WTC11 (cell line): Measurements from ENCODE around the gene EIF4G1. TPM values are rescaled to one million over a fixed set of nuclear protein-coding genes. Genes with fewer than 3 reads are reported as not detected.

ENCODE experiments used
- ATAC-seq: fragments of 200-7000 bp; cut with Tn5 transposase; 2 replicates; pipeline ENCODE4 v1.10.0; 2021; ENCODE audit warnings: mild to moderate bottlenecking, moderate library complexity
- CTCF ChIA-PET: fragments of 300-600 bp; sonication (Branson Sonifier 250); formaldehyde crosslinking; loops from one replicate; lab custom pipeline; 2021; ENCODE audit warnings: antibody characterized with exemption; lab: Charles Lee
- POLR2A ChIA-PET: fragments of 350-600 bp; sonication (Branson Sonifier 250); formaldehyde crosslinking; loops from one replicate; lab custom pipeline; 2021; ENCODE audit warnings: antibody characterized with exemption; lab: Charles Lee
- DNase-seq: peaks from one replicate; pipeline ENCODE4 v3.0.0; 2021; ENCODE audit warnings: low spot score
- H3K27ac Mint-ChIP-seq: 2 replicates; pipeline ENCODE4 v1.8.0; 2021; ENCODE audit warnings: mixed read lengths
- H3K27me3 Mint-ChIP-seq: 2 replicates; pipeline ENCODE4 v1.8.0; 2021; ENCODE audit warnings: low read depth, mild to moderate bottlenecking, moderate library complexity, mixed read lengths
- H3K36me3 Mint-ChIP-seq: 2 replicates; pipeline ENCODE4 v1.8.0; 2021; ENCODE audit warnings: mixed read lengths
- H3K4me1 Mint-ChIP-seq: 2 replicates; pipeline ENCODE4 v1.8.0; 2022; ENCODE audit warnings: mixed read lengths
- H3K4me3 Mint-ChIP-seq: 2 replicates; pipeline ENCODE4 v1.8.0; 2021; ENCODE audit warnings: mild to moderate bottlenecking, moderate library complexity, mixed read lengths
- H3K9me3 Mint-ChIP-seq: 2 replicates; pipeline ENCODE4 v1.8.0; 2021; ENCODE audit warnings: mixed read lengths
- ATF6 ChIP-seq: sonication (generic); formaldehyde crosslinking; IDR thresholded peaks from 2 replicates; pipeline ENCODE4 v1.8.1; 2023; ENCODE audit warnings: mild to moderate bottlenecking, missing genetic modification reagents
- CBFB ChIP-seq: sonication (generic); formaldehyde crosslinking; IDR thresholded peaks from 2 replicates; pipeline ENCODE4 v1.8.1; 2022; ENCODE audit warnings: mild to moderate bottlenecking, low read depth, missing genetic modification reagents
- CTCF ChIP-seq: fragments of 200-600 bp; IDR thresholded peaks from 2 replicates; pipeline ENCODE4 v1.8.0; 2022; ENCODE audit warnings: antibody characterized with exemption
- E2F1 ChIP-seq: sonication (generic); formaldehyde crosslinking; IDR thresholded peaks from 2 replicates; pipeline ENCODE4 v1.8.0; 2022; ENCODE audit warnings: mild to moderate bottlenecking, missing genetic modification reagents
- ESRRA ChIP-seq: sonication (generic); formaldehyde crosslinking; IDR thresholded peaks from 2 replicates; pipeline ENCODE4 v1.8.1; 2022; ENCODE audit warnings: mild to moderate bottlenecking, missing genetic modification reagents, borderline replicate concordance
- ETV6 ChIP-seq: sonication (generic); formaldehyde crosslinking; IDR thresholded peaks from 2 replicates; pipeline ENCODE4 v1.8.1; 2022; ENCODE audit warnings: mild to moderate bottlenecking, missing genetic modification reagents
- FOXK1 ChIP-seq: sonication (generic); formaldehyde crosslinking; IDR thresholded peaks from 2 replicates; pipeline ENCODE4 v1.8.0; 2022; ENCODE audit warnings: mild to moderate bottlenecking, moderate library complexity, missing genetic modification reagents
- GTF2I ChIP-seq: fragments of 250-450 bp; sonication (Bioruptor Pico); conservative IDR thresholded peaks from 2 replicates; pipeline ENCODE4 v1.4.0; 2021; ENCODE audit warnings: mild to moderate bottlenecking
- IRF1 ChIP-seq: sonication (generic); formaldehyde crosslinking; IDR thresholded peaks from 2 replicates; pipeline ENCODE4 v1.8.0; 2023; ENCODE audit warnings: missing genetic modification reagents
- JUN ChIP-seq: sonication (generic); formaldehyde crosslinking; IDR thresholded peaks from 2 replicates; pipeline ENCODE4 v1.8.0; 2023; ENCODE audit warnings: mild to moderate bottlenecking, missing genetic modification reagents
- KAT7 ChIP-seq: sonication (generic); formaldehyde crosslinking; IDR thresholded peaks from 2 replicates; pipeline ENCODE4 v1.8.1; 2023; ENCODE audit warnings: missing genetic modification reagents, mild to moderate bottlenecking, borderline replicate concordance
- MLX ChIP-seq: sonication (generic); formaldehyde crosslinking; IDR thresholded peaks from 2 replicates; pipeline ENCODE4 v1.8.1; 2023; ENCODE audit warnings: mild to moderate bottlenecking, missing genetic modification reagents, moderate library complexity
- NFYB ChIP-seq: sonication (generic); formaldehyde crosslinking; conservative IDR thresholded peaks from 2 replicates; pipeline ENCODE4 v1.8.0; 2022; ENCODE audit warnings: low read depth, missing genetic modification reagents
- PREB ChIP-seq: sonication (generic); formaldehyde crosslinking; IDR thresholded peaks from 2 replicates; pipeline ENCODE4 v1.8.1; 2022; ENCODE audit warnings: mild to moderate bottlenecking, missing genetic modification reagents, moderate library complexity, borderline replicate concordance
- PRRX2 ChIP-seq: fragments of 250-450 bp; sonication (Bioruptor Pico); IDR thresholded peaks from 2 replicates; pipeline ENCODE4 v1.8.0; 2021; ENCODE audit warnings: mild to moderate bottlenecking
- RELA ChIP-seq: sonication (generic); formaldehyde crosslinking; IDR thresholded peaks from 2 replicates; pipeline ENCODE4 v1.8.1; 2022; ENCODE audit warnings: missing genetic modification reagents, mild to moderate bottlenecking, borderline replicate concordance
- SMAD3 ChIP-seq: sonication (generic); formaldehyde crosslinking; IDR thresholded peaks from 2 replicates; pipeline ENCODE4 v1.8.0; 2022; ENCODE audit warnings: missing genetic modification reagents, mild to moderate bottlenecking, borderline replicate concordance
- TCF7 ChIP-seq: sonication (generic); formaldehyde crosslinking; IDR thresholded peaks from 2 replicates; pipeline ENCODE4 v1.8.0; 2022; ENCODE audit warnings: mild to moderate bottlenecking, low read depth, missing genetic modification reagents, moderate library complexity
- USF1 ChIP-seq: sonication (generic); formaldehyde crosslinking; IDR thresholded peaks from 2 replicates; pipeline ENCODE4 v1.8.0; 2022; ENCODE audit warnings: mild to moderate bottlenecking, missing genetic modification reagents
- ZNF219 ChIP-seq: sonication (generic); formaldehyde crosslinking; IDR thresholded peaks from 2 replicates; pipeline ENCODE4 v1.8.0; 2023; ENCODE audit warnings: missing genetic modification reagents, mild to moderate bottlenecking, borderline replicate concordance
- ZNF232 ChIP-seq: sonication (generic); formaldehyde crosslinking; IDR thresholded peaks from 2 replicates; pipeline ENCODE4 v1.8.0; 2022; ENCODE audit warnings: mild to moderate bottlenecking, missing genetic modification reagents
- ZNF423 ChIP-seq: fragments of 250-450 bp; sonication (Bioruptor Pico); IDR thresholded peaks from 2 replicates; pipeline ENCODE4 v2.1.2; 2022; ENCODE audit warnings: mild to moderate bottlenecking, moderate library complexity
- total RNA-seq: library from RNA; stranded (reverse); gene quantifications from 3 replicates; pipeline ENCODE4 v1.2.3, GENCODE V29; 2021

Gene EIF4G1
- total RNA-seq, 1 experiment from 2014 or later, result 557 TPM

- CTCF ChIA-PET, result interaction anchor here (1.1 to 1.6 kb wide), 3 partner anchors 23 to 173 kb away, joined by 3 to 5 read pairs (median 5); no protein-coding TSS in a partner anchor
- no peak overlapping the region for H3K27ac Mint-ChIP-seq
- H3K9me3 Mint-ChIP-seq, result no peaks in the 10 kb centered on the region
- POLR2A ChIA-PET, result interaction anchor here (0.9 kb wide), 1 partner anchor 173 kb away, joined by 4 read pairs; no protein-coding TSS in a partner anchor
- H3K4me3 Mint-ChIP-seq, result no peak overlapping the region
- H3K36me3 Mint-ChIP-seq, result peaks cover 50% of the 10 kb centered on the region
- peaks cover 45% of the 10 kb centered on the region for H3K4me1 Mint-ChIP-seq
- TF ChIP-seq IRF1 (CRISPR knock-in tag), result no peak
- no peak for TF ChIP-seq RELA (CRISPR knock-in tag)
- no peak for TF ChIP-seq MLX (CRISPR knock-in tag)
- TF ChIP-seq GTF2I (CRISPR knock-in tag), result no peak
- TF ChIP-seq PRRX2 (CRISPR knock-in tag), result no peak
- no peak for TF ChIP-seq FOXK1 (CRISPR knock-in tag)
- no peak for TF ChIP-seq JUN (CRISPR knock-in tag)
- TF ChIP-seq E2F1, result no peak
- TF ChIP-seq USF1, result no peak
- no peak for TF ChIP-seq TCF7 (CRISPR knock-in tag)
- no peak for TF ChIP-seq ZNF232
- no peak for TF ChIP-seq PREB (CRISPR knock-in tag)
- TF ChIP-seq NFYB, result no peak
- TF ChIP-seq ZNF219 (CRISPR knock-in tag), result no peak
- TF ChIP-seq KAT7 (CRISPR knock-in tag), result no peak
- no peak for TF ChIP-seq ESRRA (CRISPR knock-in tag)
- no peak for TF ChIP-seq ATF6 (CRISPR knock-in tag)
- no peak for TF ChIP-seq CBFB (CRISPR knock-in tag)
- ATAC-seq, result no peak
- DNase-seq, result no peak
- H3K27me3 Mint-ChIP-seq, result no peaks in the 10 kb centered on the region
Measured at GRCh38 chr3:184368586-184369183, 54.3 kb downstream of the EIF4G1 start.

GRCh38 chr3:184371570-184372018 is 57.2 kb downstream of the EIF4G1 start:
- TF ChIP-seq ETV6 (CRISPR knock-in tag) (0 out of 2 replicates have a peak, but pooled peaks have one; percentile 32), SMAD3 (CRISPR knock-in tag) (no peak), CTCF (peak; percentile 72), ZNF423 (CRISPR knock-in tag) (0 out of 2 replicates have a peak, but pooled peaks have one; percentile 15)
- DNase-seq (peak; percentile 82), ATAC-seq (peak; percentile 86)
- Mint-ChIP-seq H3K27ac (peak overlapping the region; percentile 73; the same call in 1 of the 2 replicates), H3K36me3 (peaks cover 32% of the 10 kb centered on the region), H3K4me1 (peaks cover 51% of the 10 kb centered on the region), H3K9me3 (no peaks in the 10 kb centered on the region), H3K4me3 (no peak overlapping the region), H3K27me3 (peaks cover 4% of the 10 kb centered on the region)
- ChIA-PET CTCF (interaction anchor here (0.6 to 4.8 kb wide), 62 partner anchors 9 to 413 kb away, joined by 3 to 183 read pairs (median 7); partner anchors contain the start of genes CHRD, EPHB3 and FAM131A), POLR2A (interaction anchor here (0.5 to 1.3 kb wide), 5 partner anchors 9 to 154 kb away, joined by 3 to 9 read pairs (median 5); partner anchors contain the start of genes CLCN2 and POLR2H)
